IMR-90 (cell line): ENCODE results near the gene TRIO. TPM values are rescaled to one million over a fixed set of nuclear protein-coding genes. Genes with fewer than 3 reads are reported as not detected.

Experiments used
- ATAC-seq: fragments of 200-7000 bp; cut with Tn5 transposase; 2 replicates; pipeline ENCODE4 v1.9.1; 2020; ENCODE audit warnings: low read depth, mild to moderate bottlenecking, moderate library complexity
- BruUV-seq: library from RNA; stranded (reverse); fragments of 400-500 nt; replicated peaks from 2 replicates; lab custom pipeline; 2021; lab: Mats Ljungman, UMichigan
- CTCF ChIA-PET: fragments of 300-600 bp; formaldehyde crosslinking; extraction: SDS; loops from one replicate; lab custom pipeline; 2021; ENCODE audit warnings: antibody characterized with exemption; lab: Yijun Ruan, JAX
- POLR2A ChIA-PET: fragments of 300-600 bp; sonication (Branson Sonifier 250); formaldehyde crosslinking; loops from one replicate; lab custom pipeline; 2022; ENCODE audit warnings: antibody characterized with exemption; ENCODE audit not compliant: unreplicated experiment; lab: Charles Lee
- DNase-seq: peaks from one replicate; pipeline ENCODE4 v3.0.0; 2013
- H2AFZ ChIP-seq: replicated peaks from 2 replicates; pipeline ENCODE3; 2013; ENCODE audit warnings: low read length, mild to moderate bottlenecking; ENCODE audit not compliant: poor library complexity
- H2AK5ac ChIP-seq: 2 replicates; pipeline ENCODE4 v1.6.1; 2013; ENCODE audit warnings: low read depth, low read length, inconsistent platforms
- H2AK9ac ChIP-seq: replicated peaks from 2 replicates; pipeline ENCODE3; 2013; ENCODE audit warnings: mild to moderate bottlenecking, low read depth, low read length, moderate library complexity; ENCODE audit not compliant: poor library complexity
- H2BK120ac ChIP-seq: 2 replicates; pipeline ENCODE4 v1.6.1; 2013; ENCODE audit warnings: low read depth, low read length, inconsistent platforms
- H2BK15ac ChIP-seq: 3 replicates; pipeline ENCODE4 v1.6.1; 2013; ENCODE audit warnings: low read depth, low read length, inconsistent platforms
- H2BK20ac ChIP-seq: 2 replicates; pipeline ENCODE4 v1.6.1; 2013; ENCODE audit warnings: low read depth, mild to moderate bottlenecking, inconsistent platforms, low read length, moderate library complexity
- H2BK5ac ChIP-seq: 2 replicates; pipeline ENCODE4 v1.6.1; 2013; ENCODE audit warnings: mild to moderate bottlenecking, low read depth, low read length, inconsistent platforms; ENCODE audit not compliant: poor library complexity, severe bottlenecking
- H3K14ac ChIP-seq: replicated peaks from 2 replicates; pipeline ENCODE4 v1.6.1; 2013; ENCODE audit warnings: low read depth, low read length, inconsistent platforms
- H3K18ac ChIP-seq: 2 replicates; pipeline ENCODE4 v1.6.1; 2013; ENCODE audit warnings: low read depth, low read length, control low read depth
- H3K23ac ChIP-seq: 2 replicates; pipeline ENCODE4 v1.6.1; 2013; ENCODE audit warnings: low read depth, low read length, inconsistent platforms
- H3K27ac ChIP-seq: 2 replicates; pipeline ENCODE4 v1.5.1; 2013; ENCODE audit warnings: mild to moderate bottlenecking, control low read depth, low read length; ENCODE audit not compliant: insufficient read depth
- H3K27me3 ChIP-seq: 2 replicates; pipeline ENCODE4 v1.6.1; 2013; ENCODE audit warnings: low read length; ENCODE audit not compliant: control insufficient read depth, insufficient read depth
- H3K36me3 ChIP-seq: 2 replicates; pipeline ENCODE4 v1.6.1; 2013; ENCODE audit warnings: low read length, mixed read lengths; ENCODE audit not compliant: control insufficient read depth, insufficient read depth
- H3K4ac ChIP-seq: 2 replicates; pipeline ENCODE4 v1.6.1; 2013; ENCODE audit warnings: low read depth, low read length, inconsistent platforms
- H3K4me1 ChIP-seq: 2 replicates; pipeline ENCODE4 v1.6.1; 2013; ENCODE audit warnings: low read length, mixed read lengths; ENCODE audit not compliant: control insufficient read depth, insufficient read depth
- H3K4me2 ChIP-seq: 2 replicates; pipeline ENCODE4 v1.6.1; 2013; ENCODE audit warnings: low read depth, mild to moderate bottlenecking, control low read depth, low read length, moderate library complexity
- H3K4me3 ChIP-seq: 2 replicates; pipeline ENCODE4 v1.5.1; 2013; ENCODE audit warnings: low read depth, mild to moderate bottlenecking, control low read depth, low read length, moderate library complexity; ENCODE audit not compliant: insufficient read depth
- H3K56ac ChIP-seq: 2 replicates; pipeline ENCODE4 v1.6.1; 2013; ENCODE audit warnings: low read length, inconsistent platforms; ENCODE audit not compliant: insufficient read depth; ENCODE audit errors: extremely low read depth
- H3K79me1 ChIP-seq, 2 experiments: 2 replicates each; pipeline ENCODE4 v1.6.1; 2013; ENCODE audit warnings: low read length in 2 of 2, inconsistent platforms in 1 of 2, low read depth in 1 of 2
- H3K9ac ChIP-seq: 2 replicates; pipeline ENCODE4 v1.6.1; 2013; ENCODE audit warnings: low read depth, low read length, control low read depth
- H3K9me1 ChIP-seq: 2 replicates; pipeline ENCODE4 v1.6.1; 2013; ENCODE audit warnings: low read length, inconsistent platforms; ENCODE audit not compliant: insufficient read depth
- H3K9me3 ChIP-seq: 2 replicates; pipeline ENCODE4 v1.6.1; 2013; ENCODE audit warnings: low read length; ENCODE audit not compliant: control insufficient read depth, insufficient read depth
- H4K20me1 ChIP-seq: 2 replicates; pipeline ENCODE4 v1.6.1; 2013; ENCODE audit warnings: low read length, inconsistent platforms; ENCODE audit not compliant: insufficient read depth
- H4K5ac ChIP-seq: 2 replicates; pipeline ENCODE4 v1.6.1; 2013; ENCODE audit warnings: mild to moderate bottlenecking, low read depth, low read length, control low read depth
- H4K8ac ChIP-seq, 2 experiments: 2 replicates each; pipeline ENCODE4 v1.6.1; 2013; ENCODE audit warnings: low read depth in 2 of 2, low read length in 2 of 2, control low read depth in 1 of 2, inconsistent platforms in 1 of 2
- H4K91ac ChIP-seq: 2 replicates; pipeline ENCODE4 v1.6.1; 2013; ENCODE audit warnings: low read depth, low read length, inconsistent platforms; ENCODE audit not compliant: insufficient read depth
- CEBPB ChIP-seq: IDR thresholded peaks from 2 replicates; pipeline ENCODE4 v1.6.1; 2012; ENCODE audit warnings: low read depth, low read length, improper control_type of control experiment
- CHD1 ChIP-seq: IDR thresholded peaks from 2 replicates; pipeline ENCODE4 v1.6.1; 2012; ENCODE audit warnings: low read depth, low read length, improper control_type of control experiment
- CTCF ChIP-seq: conservative IDR thresholded peaks from 2 replicates; pipeline ENCODE4 v1.5.1; 2012; ENCODE audit warnings: mild to moderate bottlenecking, low read depth, low read length, improper control_type of control experiment
- ELK1 ChIP-seq: fragments of 150-350 bp; IDR thresholded peaks from 2 replicates; pipeline ENCODE4 v1.6.1; 2016; ENCODE audit warnings: low read depth, mild to moderate bottlenecking, low read length, moderate library complexity, borderline replicate concordance
- FOS ChIP-seq: fragments of 150-350 bp; IDR thresholded peaks from 2 replicates; pipeline ENCODE4 v1.6.1; 2016; ENCODE audit warnings: low read depth, low read length
- MXI1 ChIP-seq: IDR thresholded peaks from 2 replicates; pipeline ENCODE4 v1.6.1; 2012; ENCODE audit warnings: low read depth, mild to moderate bottlenecking, low read length, moderate library complexity, borderline replicate concordance
- NFE2L2 ChIP-seq: fragments of 150-350 bp; IDR thresholded peaks from 2 replicates; pipeline ENCODE4 v1.6.1; 2016; ENCODE audit warnings: low read depth, mild to moderate bottlenecking, low read length
- RAD21 ChIP-seq: IDR thresholded peaks from 2 replicates; pipeline ENCODE4 v1.6.1; 2012; ENCODE audit warnings: low read length, improper control_type of control experiment
- RFX5 ChIP-seq: IDR thresholded peaks from 2 replicates; pipeline ENCODE4 v1.8.0; 2012; ENCODE audit warnings: low read depth, mild to moderate bottlenecking, low read length, moderate library complexity
- USF2 ChIP-seq: fragments of 150-350 bp; IDR thresholded peaks from 2 replicates; pipeline ENCODE4 v1.6.1; 2017; ENCODE audit warnings: mild to moderate bottlenecking, antibody characterized with exemption, low read length, low read depth
- WGBS, 2 experiments: methylation state at CpG; one replicate each; pipeline versions ENCODE4 v1.1.5 to v1.1.7; 2013; ENCODE audit warnings: missing lambda C conversion rate in 2 of 2; ENCODE audit not compliant: insufficient read length in 1 of 2; ENCODE audit errors: extremely low coverage in 2 of 2; 5-methylcytosine and 5-hydroxymethylcytosine counted together
- dilution Hi-C: fragments of 300-500 bp; cut with HindIII; formaldehyde crosslinking; loops from one replicate; pipeline ENCODE4 v1.14.3; 2018; ENCODE audit warnings: low sequenced_read_pairs; ENCODE audit not compliant: unreplicated experiment
- in situ Hi-C: fragments of 300-500 bp; cut with MboI; formaldehyde crosslinking; loops from 3 replicates; pipeline ENCODE4 v1.14.3; 2019; ENCODE audit warnings: low sequenced_read_pairs, inconsistent platforms, mixed read lengths
- intact Hi-C: fragments of 100-400 bp; cut with micrococcal nuclease; formaldehyde crosslinking; loops from 2 replicates; pipeline ENCODE4 v1.10.0; 2022
- polyA plus RNA-seq, 3 experiments: library from polyadenylated mRNA; depleted of rRNA; stranded (reverse); fragments of >200 nt; gene quantifications; 2 replicates each; pipeline ENCODE4 v1.2.3, GENCODE V29; 2012; ENCODE audit warnings: low replicate concordance in 1 of 3
- total RNA-seq: library from RNA; depleted of rRNA; stranded (reverse); fragments of >200 nt; gene quantifications from 2 replicates; pipeline ENCODE4 v1.2.3, GENCODE V29; 2012

TRIO gene
- total and polyA plus RNA-seq, 2 of the 4 experiments (the other 2 are of a cell fraction), result 206 to 522 TPM

GRCh38 chr5:14204785-14205321 is 61.7 kb downstream of the TRIO start:
- peak; percentile 82 for DNase-seq
- in situ Hi-C loops (no loop called here), dilution Hi-C loops (no loop called here), intact Hi-C loops (loop anchor here (5.0 kb wide), 1 partner anchor 218 kb away; no protein-coding TSS in a partner anchor)
- Histone ChIP-seq H3K79me1 (peaks cover 3 to 28% of the 10 kb centered on the region in 2 experiments; a peak in 2 of 4 replicates), H2BK20ac (peak overlapping the region; percentile 76; the same call in 1 of the 2 replicates), H3K23ac (peak overlapping the region; percentile 93; the same call in 1 of the 2 replicates), H3K14ac (peak overlapping the region; percentile 87), H3K9ac (peak overlapping the region; percentile 58), H2AK9ac (peak overlapping the region; percentile 19), H3K9me3 (no peaks in the 10 kb centered on the region), H2BK5ac (peak overlapping the region; percentile 99), H2AK5ac (peak overlapping the region; percentile 90), H2BK120ac (peak overlapping the region; percentile 88), H3K4me2 (peak overlapping the region; percentile 40), H2BK15ac (peak overlapping the region; percentile 4; the same call in 1 of the 3 replicates), H3K4me3 (no peak overlapping the region), H4K8ac (peak overlapping the region; percentile 12 to 73; a peak in 3 of 4 replicates), H3K27me3 (no peaks in the 10 kb centered on the region), H4K5ac (peak overlapping the region; percentile 39; the same call in 1 of the 2 replicates), H3K9me1 (peaks cover 36% of the 10 kb centered on the region), H3K18ac (peak overlapping the region; percentile 78; the same call in 1 of the 2 replicates), H3K4ac (peak overlapping the region; percentile 91), H3K27ac (peak overlapping the region; percentile 85), H4K20me1 (peaks cover 93% of the 10 kb centered on the region), H3K56ac (peak overlapping the region; percentile 80), H3K36me3 (peaks cover 10% of the 10 kb centered on the region), H2AFZ (no peak overlapping the region), H3K4me1 (peaks cover 38% of the 10 kb centered on the region), H4K91ac (peak overlapping the region; percentile 80)
- 40% methylated on average over 2 of the region's 9 CpGs; no CpG with 5 or more reads in 1 of the 2 experiments for WGBS, 2 experiments
- ChIA-PET POLR2A (no interaction called here), CTCF (no interaction called here)
- BruUV-seq, result no TSS peak
- TF ChIP-seq NFE2L2 (0 out of 2 replicates have a peak, but pooled peaks have one; percentile 17), RFX5 (no peak), CTCF (no peak), CHD1 (no peak), CEBPB (peak; percentile 87), USF2 (peak; percentile 10; the same call in 1 of the 2 replicates), ELK1 (no peak), RAD21 (no peak), MXI1 (peak; percentile 60; the same call in 1 of the 2 replicates), FOS (0 out of 2 replicates have a peak, but pooled peaks have one; percentile 19)
- ATAC-seq, result peak; percentile 24
